Fibroblast of gingiva (primary cell): ENCODE data around the gene PTPMT1.
A peak's percentile ranks its signal among the peaks of the same experiment; 100 is the strongest.
"Not testable (repeated sequence)": the region's sequence is repeated elsewhere in the genome, so short reads cannot be mapped to it uniquely, and the experiment has no call there.

Source experiments
- DNase-seq: peaks from one replicate; pipeline ENCODE4 v3.0.0-alpha.2; 2011; ENCODE audit warnings: low read depth

The PTPMT1 gene

GRCh38 chr11:47546274-47546673, 19.1 kb upstream of the PTPMT1 start:
- not testable (repeated sequence) for DNase-seq

DNA sequence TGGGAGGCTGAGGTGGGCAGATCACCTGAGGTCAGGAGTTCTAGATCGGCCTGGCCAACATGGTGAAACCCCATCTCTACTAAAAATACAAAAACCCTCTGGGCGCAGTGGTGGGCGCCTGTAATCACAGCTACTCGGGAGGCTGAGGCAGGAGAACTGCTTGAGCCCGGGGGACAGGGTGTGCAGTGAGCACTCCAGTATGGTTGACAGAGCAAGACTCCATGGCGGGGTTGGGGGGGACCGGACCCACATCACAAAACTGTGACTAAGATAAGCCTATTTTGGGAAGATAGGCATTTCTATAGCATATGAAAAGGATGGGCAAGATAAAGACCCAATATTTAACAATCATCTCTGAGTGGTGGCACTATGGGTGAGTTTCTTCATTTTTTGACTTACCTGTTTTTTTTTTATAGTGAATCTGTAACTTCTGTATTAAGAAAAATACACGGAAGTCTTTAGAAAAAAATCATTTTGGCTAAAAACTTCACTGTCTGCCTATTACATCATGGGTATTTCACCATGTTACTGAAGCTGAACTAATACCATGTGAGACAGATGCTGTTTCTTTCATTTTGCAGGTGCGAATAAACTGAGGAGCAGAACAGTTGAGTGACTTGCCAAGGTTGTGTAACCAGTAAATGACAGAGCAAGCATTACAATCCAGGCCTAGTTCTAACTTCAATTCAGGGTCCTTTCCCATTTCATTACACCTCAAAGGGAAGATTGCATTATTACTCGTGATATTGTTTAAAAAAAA, 14.9 kb upstream of the PTPMT1 start:
- DNase-seq: no peak

- DNase-seq: no peak
Observed at GRCh38 chr11:47551086-47551485, 14.3 kb upstream of the PTPMT1 start.

- DNase-seq: peak; percentile 44
Observed at GRCh38 chr11:47552056-47552565, 13.3 kb upstream of the PTPMT1 start.

GRCh38 chr11:47552566-47553405, 12.6 kb upstream of the PTPMT1 start, which contains the start of gene CELF1:
CELF1 (minus strand) TSS chr11:47553132; CDS start chr11:47499523, 53,609 bp downstream.
- peak; percentile 87 for DNase-seq

DNA sequence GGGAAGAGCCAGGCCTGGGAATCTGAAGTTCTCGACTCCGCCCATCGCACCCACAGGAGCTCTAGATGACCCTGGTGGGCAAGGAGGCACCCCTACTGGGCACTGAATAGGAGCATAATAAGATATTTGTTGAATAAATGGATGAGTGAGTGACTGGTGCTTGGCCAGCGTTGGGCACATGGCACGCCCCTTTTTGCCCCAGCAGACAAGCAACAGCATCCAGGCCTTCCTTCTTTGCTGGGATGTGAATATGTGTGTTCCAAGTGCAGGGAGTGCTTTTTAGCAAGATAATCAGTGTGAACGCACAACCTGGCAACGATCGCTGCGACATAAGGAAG, 12.0 kb upstream of the PTPMT1 start:
- DNase-seq: peak; percentile 29

- DNase-seq: not testable (repeated sequence)
Observed at GRCh38 chr11:47557004-47557403, 8.4 kb upstream of the PTPMT1 start.

DNA sequence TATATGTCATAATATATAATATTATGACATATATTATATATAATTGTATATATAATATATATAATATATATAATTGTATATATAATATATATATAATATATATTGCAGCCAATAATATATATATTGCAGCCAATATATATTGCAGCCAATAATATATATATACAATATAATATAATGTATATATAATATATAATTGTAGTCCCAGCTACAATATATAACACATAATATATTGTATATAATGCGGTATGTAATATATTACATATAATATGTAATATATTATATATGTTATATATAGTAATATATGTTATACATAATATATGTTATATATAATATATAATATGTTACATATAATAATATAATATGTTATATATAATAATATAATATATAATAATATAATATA, 6.7 kb upstream of the PTPMT1 start:
- DNase-seq: no peak

GRCh38 chr11:47560426-47560825, 5.0 kb upstream of the PTPMT1 start:
- peak; percentile 68 for DNase-seq

- DNase-seq: not testable (repeated sequence)
Observed at GRCh38 chr11:47562393-47562792, 3.0 kb upstream of the PTPMT1 start.

- DNase-seq: not testable (repeated sequence)
Observed at GRCh38 chr11:47564366-47564765, 1.0 kb upstream of the PTPMT1 start.

- no peak for DNase-seq
Observed at GRCh38 chr11:47564933-47565339, 463 bp upstream of the PTPMT1 start.

GRCh38 chr11:47566149-47566698, 825 bp downstream of the PTPMT1 start:
- no peak for DNase-seq

GRCh38 chr11:47569646-47570045, 4.2 kb downstream of the PTPMT1 start:
- no peak for DNase-seq

GRCh38 chr11:47570651-47571356, 5.4 kb downstream of the PTPMT1 start:
- DNase-seq: peak; percentile 19

GRCh38 chr11:47571357-47571729, 5.9 kb downstream of the PTPMT1 start:
- DNase-seq: no peak

GRCh38 chr11:47571895-47572294, 6.5 kb downstream of the PTPMT1 start:
- DNase-seq: peak; percentile 21

GRCh38 chr11:47572715-47573255, 7.4 kb downstream of the PTPMT1 start:
- DNase-seq: no peak

DNA sequence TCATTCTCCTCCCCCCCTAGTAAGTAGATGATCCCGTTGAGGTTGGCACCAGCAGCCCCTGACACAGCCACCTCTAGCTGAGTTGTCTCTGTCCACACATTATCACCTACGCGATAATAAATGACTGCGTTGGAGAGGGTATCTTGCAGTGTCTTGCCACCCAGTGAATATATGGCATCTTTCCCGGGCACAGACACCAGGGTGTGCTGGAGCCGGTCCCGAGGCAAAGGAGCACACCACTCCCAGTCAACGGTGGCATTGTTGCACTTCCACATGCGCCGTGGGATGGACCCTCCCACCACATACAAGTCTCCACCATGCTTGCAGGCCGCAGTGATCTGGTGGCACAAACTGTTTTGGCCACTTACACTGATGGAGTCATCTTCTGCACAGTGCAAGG, 7.9 kb downstream of the PTPMT1 start:
- no peak for DNase-seq

- no peak for DNase-seq
Observed at GRCh38 chr11:47577460-47578041, 12.2 kb downstream of the PTPMT1 start.
